GM11168 (cell line): ENCODE data around the gene QSOX1.
"Not testable (repeated sequence)": the region's sequence is repeated elsewhere in the genome, so short reads cannot be mapped to it uniquely, and the experiment has no call there.

Source experiments
- in situ Hi-C: fragments of 300-500 bp; cut with MboI; formaldehyde crosslinking; loops from one replicate; pipeline ENCODE4 v1.12.0; 2022; ENCODE audit warnings: low sequenced_read_pairs; ENCODE audit not compliant: unreplicated experiment

Gene QSOX1

GRCh38 chr1:180185281-180185680 is 30.6 kb downstream of the QSOX1 start:
- in situ Hi-C loops = no loop called here

- in situ Hi-C loops = no loop called here
Measured at GRCh38 chr1:180185971-180186645, 31.4 kb downstream of the QSOX1 start.

GRCh38 chr1:180186831-180187230 is 32.2 kb downstream of the QSOX1 start:
- in situ Hi-C loops = no loop called here

GRCh38 chr1:180187626-180188025 is 33.0 kb downstream of the QSOX1 start:
- in situ Hi-C loops = no loop called here

- in situ Hi-C loops = no loop called here
Measured at GRCh38 chr1:180188091-180188506, 33.4 kb downstream of the QSOX1 start.

- in situ Hi-C loops = no loop called here
Measured at GRCh38 chr1:180188684-180189175, 34.1 kb downstream of the QSOX1 start.

GRCh38 chr1:180190091-180190490 is 35.4 kb downstream of the QSOX1 start:
- in situ Hi-C loops = no loop called here

- in situ Hi-C loops = no loop called here
Measured at GRCh38 chr1:180192172-180192571, 37.5 kb downstream of the QSOX1 start.

- in situ Hi-C loops = no loop called here
Measured at GRCh38 chr1:180193141-180194047, 38.7 kb downstream of the QSOX1 start.

- in situ Hi-C loops = no loop called here
Measured at GRCh38 chr1:180194048-180194425, 39.4 kb downstream of the QSOX1 start.

GRCh38 chr1:180194546-180195207 is 40.0 kb downstream of the QSOX1 start:
- in situ Hi-C loops = no loop called here

GRCh38 chr1:180195401-180195800 is 40.7 kb downstream of the QSOX1 start:
- in situ Hi-C loops = no loop called here

- in situ Hi-C loops = no loop called here
Measured at GRCh38 chr1:180195916-180196315, 41.2 kb downstream of the QSOX1 start.

- in situ Hi-C loops = no loop called here
Measured at GRCh38 chr1:180196436-180197003, 41.9 kb downstream of the QSOX1 start.

GRCh38 chr1:180197231-180197630 is 42.6 kb downstream of the QSOX1 start:
- in situ Hi-C loops = no loop called here

- in situ Hi-C loops = no loop called here
Measured at GRCh38 chr1:180198196-180198595, 43.5 kb downstream of the QSOX1 start.

GRCh38 chr1:180198611-180199010 is 43.9 kb downstream of the QSOX1 start:
- in situ Hi-C loops = no loop called here

- in situ Hi-C loops = no loop called here
Measured at GRCh38 chr1:180199018-180199417, 44.3 kb downstream of the QSOX1 start.

GRCh38 chr1:180201451-180202200 is 47.0 kb downstream of the QSOX1 start:
- in situ Hi-C loops = no loop called here

- in situ Hi-C loops = not testable (repeated sequence)
Measured at GRCh38 chr1:180202588-180202987, 47.9 kb downstream of the QSOX1 start.
